ENCODE data around the gene CAB39. TPM values are rescaled to one million over a fixed set of nuclear protein-coding genes. Genes with fewer than 3 reads are reported as not detected.

Gene CAB39
- total RNA-seq, 1 donor: 53.2 TPM

GRCh38 chr2:230798769-230799399, 86.2 kb downstream of the CAB39 start:
- Histone ChIP-seq H3K4me3 (ENCODE audit: insufficient read depth, low read length) (no peak overlapping the region), H3K27me3 (ENCODE audit: insufficient read depth, low read length) (no peaks in the 10 kb centered on the region), H3K9me3 (ENCODE audit: low read depth, low read length) (no peaks in the 10 kb centered on the region), H3K79me2 (ENCODE audit: insufficient read depth, low read length) (peaks cover 43% of the 10 kb centered on the region), H3K4me1 (ENCODE audit: insufficient read depth, low read length) (peaks cover 47% of the 10 kb centered on the region), H3K4me2 (ENCODE audit: insufficient read depth, low read length) (no peak overlapping the region), H4K20me1 (ENCODE audit: insufficient read depth, low read length) (peaks cover 13% of the 10 kb centered on the region), H2AFZ (ENCODE audit: low read length) (no peak overlapping the region), H3K27ac (ENCODE audit: low read depth, low read length) (peak overlapping the region; percentile 59), H3K36me3 (ENCODE audit: insufficient read depth, low read length) (peaks cover 18% of the 10 kb centered on the region)
- no peak for DNase-seq (ENCODE audit: insufficient read length, low spot score, missing footprints)
- peak; percentile 70 for TF ChIP-seq CTCF (IDR thresholded peaks at IDR 0.05; ENCODE audit: extremely low read depth, low read depth, low read length)

- H3K79me2 ChIP-seq (ENCODE audit: insufficient read depth, low read length): peaks cover 3% of the 10 kb centered on the region
- DNase-seq (ENCODE audit: insufficient read length, low spot score, missing footprints): no peak
- H3K27me3 ChIP-seq (ENCODE audit: insufficient read depth, low read length): no peaks in the 10 kb centered on the region
- no peak for TF ChIP-seq CTCF (IDR thresholded peaks at IDR 0.05; ENCODE audit: extremely low read depth, low read depth, low read length)
- no peak overlapping the region for H3K4me3 ChIP-seq (ENCODE audit: insufficient read depth, low read length)
- H3K36me3 ChIP-seq (ENCODE audit: insufficient read depth, low read length): peaks cover 11% of the 10 kb centered on the region
- no peaks in the 10 kb centered on the region for H3K9me3 ChIP-seq (ENCODE audit: low read depth, low read length)
- H3K4me2 ChIP-seq (ENCODE audit: insufficient read depth, low read length): no peak overlapping the region
- no peak overlapping the region for H3K27ac ChIP-seq (ENCODE audit: low read depth, low read length)
- H3K4me1 ChIP-seq (ENCODE audit: insufficient read depth, low read length): no peaks in the 10 kb centered on the region
- no peaks in the 10 kb centered on the region for H4K20me1 ChIP-seq (ENCODE audit: insufficient read depth, low read length)
- no peak overlapping the region for H2AFZ ChIP-seq (ENCODE audit: low read length)
Observed at GRCh38 chr2:230805353-230806017, 92.8 kb downstream of the CAB39 start.

- no peaks in the 10 kb centered on the region for H3K9me3 ChIP-seq (ENCODE audit: low read depth, low read length)
- no peaks in the 10 kb centered on the region for H3K4me1 ChIP-seq (ENCODE audit: insufficient read depth, low read length)
Observed at GRCh38 chr2:230807729-230808128, 95.1 kb downstream of the CAB39 start.

More at GRCh38 chr2:230807729-230808128, 95.1 kb downstream of the CAB39 start:
- Histone ChIP-seq H3K27ac (ENCODE audit: low read depth, low read length) (no peak overlapping the region), H3K79me2 (ENCODE audit: insufficient read depth, low read length) (no peaks in the 10 kb centered on the region), H3K27me3 (ENCODE audit: insufficient read depth, low read length) (no peaks in the 10 kb centered on the region), H3K4me2 (ENCODE audit: insufficient read depth, low read length) (no peak overlapping the region), H3K4me3 (ENCODE audit: insufficient read depth, low read length) (no peak overlapping the region), H4K20me1 (ENCODE audit: insufficient read depth, low read length) (no peaks in the 10 kb centered on the region), H2AFZ (ENCODE audit: low read length) (no peak overlapping the region), H3K36me3 (ENCODE audit: insufficient read depth, low read length) (peaks cover 24% of the 10 kb centered on the region)
- no peak for DNase-seq (ENCODE audit: insufficient read length, low spot score, missing footprints)
- TF ChIP-seq CTCF (IDR thresholded peaks at IDR 0.05; ENCODE audit: extremely low read depth, low read depth, low read length): no peak

All from osteoblast (primary cell).